ENCODE measurements around the gene FCER2. TPM values are rescaled to one million over a fixed set of nuclear protein-coding genes. Genes with fewer than 3 reads are reported as not detected.

Gene FCER2
- total RNA-seq, 1 donor from 2014 or later: 0.56 TPM

- ATAC-seq (ENCODE audit: poor library complexity): no peak
- DNase-seq: no peak
- intact Hi-C loops (cut with DNase I): no loop called here
Observed at GRCh38 chr19:7641290-7642276, 60.3 kb downstream of the FCER2 start.

- intact Hi-C loops (cut with DNase I): no loop called here
- DNase-seq (no peak), ATAC-seq (ENCODE audit: poor library complexity) (no peak)
Observed at GRCh38 chr19:7640803-7641202, 61.1 kb downstream of the FCER2 start.

GRCh38 chr19:7639863-7640348, 62.0 kb downstream of the FCER2 start:
- intact Hi-C loops (cut with DNase I): no loop called here
- no peak for DNase-seq
- no peak for ATAC-seq (ENCODE audit: poor library complexity)

DNA sequence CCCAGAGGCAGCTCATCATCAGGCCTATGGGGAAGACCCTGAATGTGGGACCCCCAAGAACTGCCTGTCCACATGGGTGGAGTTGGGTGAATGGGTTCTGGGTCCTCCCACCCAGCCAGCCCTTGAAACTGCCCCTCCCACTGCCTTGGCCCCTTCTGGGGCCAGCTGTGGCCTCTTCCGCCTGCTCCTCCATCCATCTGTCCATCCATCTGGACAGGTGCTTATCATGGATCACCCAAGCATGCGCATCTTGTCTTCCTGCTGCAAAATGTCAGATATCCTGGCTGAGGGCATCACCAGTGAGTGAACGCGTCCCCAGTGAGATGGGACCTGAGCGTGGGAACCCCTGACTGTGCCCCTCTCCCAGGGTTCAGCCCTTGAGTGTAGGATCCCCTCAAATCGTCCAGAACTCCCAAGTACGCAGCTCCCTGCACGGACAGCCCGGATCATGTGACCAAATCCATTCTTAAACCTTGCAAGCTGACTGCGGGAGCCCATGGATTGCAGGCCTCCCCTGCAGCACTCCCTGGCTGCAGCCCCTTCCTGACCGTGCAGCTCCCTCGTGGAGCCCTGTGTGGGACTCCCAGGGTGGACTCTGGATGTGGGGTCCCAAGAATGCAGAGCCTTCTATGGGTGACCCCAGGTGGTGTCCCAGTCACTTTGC, 63.0 kb downstream of the FCER2 start:
- ATAC-seq (ENCODE audit: poor library complexity): no peak
- DNase-seq: no peak
- intact Hi-C loops (cut with DNase I): no loop called here

Other genes starting within 250 kb of the FCER2 start
- gene PEX11G, start 213.1 kb downstream of the FCER2 start, total RNA-seq: 0.97 TPM
- 92.1 TPM for gene ZNF358, start 186.0 kb downstream of the FCER2 start, total RNA-seq
- 17.5 TPM for gene MCOLN1, start 179.5 kb downstream of the FCER2 start, total RNA-seq
- 50.4 TPM for gene PNPLA6, start 166.4 kb downstream of the FCER2 start, total RNA-seq
- gene CAMSAP3, start 106.3 kb downstream of the FCER2 start, total RNA-seq: 1.0 TPM
- 23.5 TPM for gene XAB2, start 72.6 kb downstream of the FCER2 start, total RNA-seq
- gene PET100, start 72.3 kb downstream of the FCER2 start, total RNA-seq: 208 TPM
- gene PCP2, start 68.4 kb downstream of the FCER2 start, total RNA-seq: 3.9 TPM
- gene STXBP2, start 65.0 kb downstream of the FCER2 start, total RNA-seq: 7.0 TPM
- 0.48 TPM for gene RETN, start 33.1 kb downstream of the FCER2 start, total RNA-seq
- gene MCEMP1, start 25.0 kb downstream of the FCER2 start, total RNA-seq: 0.67 TPM
- 116 TPM for gene TRAPPC5, start 21.3 kb downstream of the FCER2 start, total RNA-seq
- 1.1 TPM for gene CLEC4G, start 30.0 kb upstream of the FCER2 start, total RNA-seq
- gene CD209, start 45.4 kb upstream of the FCER2 start, total RNA-seq: 11.4 TPM
- gene CLEC4M, start 61.1 kb upstream of the FCER2 start, total RNA-seq: not detected
- gene EVI5L, start 128.1 kb upstream of the FCER2 start, total RNA-seq: 19.4 TPM
- 0.08 TPM for gene PRR36, start 172.3 kb upstream of the FCER2 start, total RNA-seq
- gene LRRC8E, start 186.4 kb upstream of the FCER2 start, total RNA-seq: 1.6 TPM
- 27.5 TPM for gene MAP2K7, start 201.7 kb upstream of the FCER2 start, total RNA-seq
- gene TGFBR3L, start 212.7 kb upstream of the FCER2 start, total RNA-seq: 10.9 TPM
- 9.4 TPM for gene SNAPC2, start 218.2 kb upstream of the FCER2 start, total RNA-seq
- gene CTXN1, start 224.0 kb upstream of the FCER2 start, total RNA-seq: 0.16 TPM
- gene TIMM44, start 241.5 kb upstream of the FCER2 start, total RNA-seq: 116 TPM

All from Right ventricle myocardium superior (tissue), 1 donor.